Peyer's patch (tissue), 4 donors: Measurements from ENCODE around the gene DLGAP1. TPM values are rescaled to one million over a fixed set of nuclear protein-coding genes. Genes with fewer than 3 reads are reported as not detected.

ENCODE experiments used
- DNase-seq, 3 donors: peaks; one replicate each; pipeline ENCODE4 v3.0.0-alpha.2; 2017 to 2019
- H3K27ac ChIP-seq, 4 donors: fragments of 200-600 bp; sonication (generic); one replicate each; pipeline ENCODE4 v1.5.1; 2016 to 2019
- H3K27me3 ChIP-seq, 2 donors: fragments of 200-600 bp; sonication (generic); one replicate each; pipeline ENCODE4 v1.5.1; 2019
- H3K36me3 ChIP-seq, 3 donors: fragments of 200-600 bp; sonication (generic); one replicate each; pipeline ENCODE4 v1.5.1; 2016 to 2019
- H3K4me1 ChIP-seq, 4 donors: fragments of 200-600 bp; sonication (generic); one replicate each; pipeline ENCODE4 v1.5.1; 2016 to 2019
- H3K4me3 ChIP-seq, 4 donors: fragments of 200-600 bp; sonication (generic); 1 replicate in 3 of 4; 2 replicates in 1 of 4; pipeline ENCODE4 v1.5.1; 2016 to 2019; ENCODE audit warnings: mild to moderate bottlenecking in 1 of 4
- H3K9me3 ChIP-seq, 4 donors: fragments of 200-600 bp; sonication (generic); one replicate each; pipeline ENCODE4 v1.5.1; 2016 to 2019; ENCODE audit warnings: mild to moderate bottlenecking in 1 of 4
- POLR2A ChIP-seq, 2 donors: fragments of 450-650 bp; IDR thresholded peaks; one replicate each; pipeline ENCODE4 v1.5.1; 2017; ENCODE audit warnings: antibody characterized with exemption in 2 of 2, mild to moderate bottlenecking in 2 of 2, moderate library complexity in 2 of 2
- total RNA-seq, 4 donors: library from RNA; depleted of rRNA; stranded (reverse); fragments of >200 nt; gene quantifications; one replicate each; pipeline ENCODE4 v1.1.0, GENCODE V29; 2016
- TF ChIP-seq, protein P1 (sequence below), 6 experiments: fragments of 450-650 bp in 4 of 6; fragments of 200-600 bp in 2 of 6; sonication (generic) in 1 of 6; IDR thresholded peaks; one replicate each; pipeline ENCODE4 v1.5.1; 2017 to 2019; ENCODE audit warnings: antibody characterized with exemption in 6 of 6, mild to moderate bottlenecking in 3 of 6, moderate library complexity in 1 of 6

Gene DLGAP1
- total RNA-seq, 4 donors from 2014 or later = 0.53 to 4.1 (median 2.1) TPM

DNA sequence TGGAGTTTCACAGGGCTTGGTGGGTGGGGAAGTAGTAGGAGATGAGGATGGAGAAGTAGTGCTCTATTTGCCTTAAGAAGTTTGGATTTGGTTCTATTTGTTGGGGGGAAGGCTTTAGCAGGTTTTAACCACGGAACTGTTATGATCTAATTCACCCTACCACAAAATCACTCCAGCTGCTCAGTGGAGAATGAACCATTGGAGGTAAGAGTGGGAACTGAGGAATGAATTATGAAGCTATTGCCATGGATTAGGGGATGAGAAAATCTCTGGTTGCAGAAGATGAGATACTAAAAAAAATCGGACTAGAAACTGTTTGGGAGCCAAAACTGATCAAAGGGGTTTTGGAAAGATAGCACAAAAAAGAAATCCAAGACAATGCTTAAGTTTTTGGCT, 488.9 kb downstream of the DLGAP1 start:
- Histone ChIP-seq H3K9me3 (no peaks in the 10 kb centered on the region), H3K4me3 (no peak overlapping the region), H3K27ac (no peak overlapping the region), H3K27me3 (no peaks in the 10 kb centered on the region), H3K4me1 (no peaks in the 10 kb centered on the region), H3K36me3 (no peaks in the 10 kb centered on the region)
- no peak for DNase-seq
- TF ChIP-seq, protein P1, sequence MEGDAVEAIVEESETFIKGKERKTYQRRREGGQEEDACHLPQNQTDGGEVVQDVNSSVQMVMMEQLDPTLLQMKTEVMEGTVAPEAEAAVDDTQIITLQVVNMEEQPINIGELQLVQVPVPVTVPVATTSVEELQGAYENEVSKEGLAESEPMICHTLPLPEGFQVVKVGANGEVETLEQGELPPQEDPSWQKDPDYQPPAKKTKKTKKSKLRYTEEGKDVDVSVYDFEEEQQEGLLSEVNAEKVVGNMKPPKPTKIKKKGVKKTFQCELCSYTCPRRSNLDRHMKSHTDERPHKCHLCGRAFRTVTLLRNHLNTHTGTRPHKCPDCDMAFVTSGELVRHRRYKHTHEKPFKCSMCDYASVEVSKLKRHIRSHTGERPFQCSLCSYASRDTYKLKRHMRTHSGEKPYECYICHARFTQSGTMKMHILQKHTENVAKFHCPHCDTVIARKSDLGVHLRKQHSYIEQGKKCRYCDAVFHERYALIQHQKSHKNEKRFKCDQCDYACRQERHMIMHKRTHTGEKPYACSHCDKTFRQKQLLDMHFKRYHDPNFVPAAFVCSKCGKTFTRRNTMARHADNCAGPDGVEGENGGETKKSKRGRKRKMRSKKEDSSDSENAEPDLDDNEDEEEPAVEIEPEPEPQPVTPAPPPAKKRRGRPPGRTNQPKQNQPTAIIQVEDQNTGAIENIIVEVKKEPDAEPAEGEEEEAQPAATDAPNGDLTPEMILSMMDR (IDR thresholded peaks at IDR 0.05) = no peak
- no peak for TF ChIP-seq POLR2A (IDR thresholded peaks at IDR 0.05)

DNA sequence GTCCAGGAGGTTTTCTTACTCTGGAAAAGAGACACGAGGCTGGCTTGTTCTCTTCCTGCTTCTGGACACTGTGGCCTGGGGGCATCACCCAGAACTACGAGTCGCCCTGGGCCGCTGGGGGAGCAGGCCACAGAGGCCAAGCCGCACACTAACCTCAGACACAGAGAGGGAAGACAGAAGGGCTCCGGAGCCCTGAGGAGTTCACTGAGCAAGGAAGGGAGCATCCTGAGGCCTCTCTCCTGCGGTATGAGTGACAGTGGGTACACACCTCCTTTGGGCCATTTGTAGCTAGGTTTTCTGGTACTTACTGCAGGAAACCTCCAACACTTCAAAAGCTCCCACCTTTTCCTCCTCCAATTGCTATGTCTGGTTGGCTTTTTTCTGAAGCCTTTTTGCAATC, 494.1 kb downstream of the DLGAP1 start:
- H3K27me3 ChIP-seq = no peaks in the 10 kb centered on the region
- TF ChIP-seq POLR2A (IDR thresholded peaks at IDR 0.05) = no peak
- H3K4me3 ChIP-seq = no peak overlapping the region
- no peak overlapping the region for H3K27ac ChIP-seq
- DNase-seq = no peak
- no peaks in the 10 kb centered on the region for H3K4me1 ChIP-seq
- H3K36me3 ChIP-seq = no peaks in the 10 kb centered on the region
- no peaks in the 10 kb centered on the region for H3K9me3 ChIP-seq

DNA sequence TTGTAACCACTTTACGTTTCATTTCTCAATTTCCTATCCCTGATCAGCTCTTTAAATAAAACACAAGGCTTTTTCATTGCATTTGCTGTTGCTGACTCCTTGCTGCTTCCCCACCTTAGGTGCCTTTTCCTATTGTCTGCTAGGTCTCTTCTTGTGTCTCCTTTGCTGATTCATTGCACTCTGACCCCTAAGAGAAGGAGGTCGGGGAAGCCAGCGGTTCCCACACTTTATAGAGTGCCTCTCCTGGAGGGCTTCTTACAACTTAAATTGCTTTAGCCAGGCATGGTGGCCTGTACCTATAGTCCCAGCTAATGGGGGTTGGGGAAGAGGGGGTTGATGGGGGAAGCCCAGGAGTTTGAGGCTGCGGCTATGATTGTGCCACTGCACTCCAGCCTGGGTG, 495.0 kb downstream of the DLGAP1 start:
- no peak for DNase-seq
- Histone ChIP-seq H3K27me3 (no peaks in the 10 kb centered on the region), H3K36me3 (no peaks in the 10 kb centered on the region), H3K9me3 (no peaks in the 10 kb centered on the region), H3K4me3 (no peak overlapping the region), H3K4me1 (no peaks in the 10 kb centered on the region), H3K27ac (no peak overlapping the region)
- TF ChIP-seq, protein P1 (IDR thresholded peaks at IDR 0.05) = no peak
- TF ChIP-seq POLR2A (IDR thresholded peaks at IDR 0.05) = no peak

GRCh38 chr18:3952031-3952430, 503.1 kb downstream of the DLGAP1 start:
- TF ChIP-seq, protein P1 (IDR thresholded peaks at IDR 0.05) = no peak
- no peak for TF ChIP-seq POLR2A (IDR thresholded peaks at IDR 0.05)
- DNase-seq = no peak

DNA sequence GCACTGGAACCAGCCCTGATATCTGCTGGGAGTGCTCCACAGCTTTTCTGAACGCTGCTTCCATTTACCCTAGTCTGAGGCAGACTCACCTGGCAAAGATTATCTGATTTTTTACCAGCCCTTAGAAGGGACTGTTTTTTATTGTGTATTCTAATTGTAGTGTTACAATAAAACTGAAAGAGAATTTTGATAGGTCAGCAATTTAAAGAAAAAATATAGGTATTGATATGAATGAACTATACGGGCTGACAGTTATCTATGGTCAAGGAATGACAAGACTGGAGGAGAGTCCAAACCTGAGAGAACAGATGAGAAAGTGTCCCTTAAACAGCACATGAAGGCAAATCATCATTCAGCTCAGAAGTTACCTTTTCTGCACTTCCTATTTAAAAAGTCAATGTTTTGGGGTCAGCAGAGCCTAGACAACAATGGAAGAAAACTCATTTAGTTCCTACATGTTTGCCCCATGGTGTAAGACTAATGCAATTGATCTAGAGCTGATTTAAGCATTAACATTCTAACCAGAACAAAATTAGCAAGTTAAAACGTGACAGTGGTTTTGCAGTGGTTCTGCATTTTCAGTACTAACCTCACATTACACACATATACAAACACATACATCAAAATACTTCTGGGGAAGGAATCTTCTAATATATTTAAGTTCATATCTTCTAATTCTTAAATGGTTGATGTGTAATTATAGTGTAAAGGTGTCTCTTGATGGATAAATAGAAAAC, 504.3 kb downstream of the DLGAP1 start:
- no peaks in the 10 kb centered on the region for H3K9me3 ChIP-seq
- no peak for TF ChIP-seq POLR2A (IDR thresholded peaks at IDR 0.05)
- TF ChIP-seq, protein P1 (IDR thresholded peaks at IDR 0.05) = no peak
- no peak overlapping the region for H3K4me3 ChIP-seq
- H3K36me3 ChIP-seq = no peaks in the 10 kb centered on the region
- DNase-seq = no peak
- H3K27ac ChIP-seq = no peak overlapping the region
- no peaks in the 10 kb centered on the region for H3K27me3 ChIP-seq
- no peaks in the 10 kb centered on the region for H3K4me1 ChIP-seq

More at GRCh38 chr18:3952031-3952430, 503.1 kb downstream of the DLGAP1 start:
- Histone ChIP-seq H3K4me1 (no peaks in the 10 kb centered on the region), H3K36me3 (no peaks in the 10 kb centered on the region), H3K27ac (no peak overlapping the region), H3K9me3 (no peaks in the 10 kb centered on the region), H3K4me3 (no peak overlapping the region), H3K27me3 (no peaks in the 10 kb centered on the region)

DNA sequence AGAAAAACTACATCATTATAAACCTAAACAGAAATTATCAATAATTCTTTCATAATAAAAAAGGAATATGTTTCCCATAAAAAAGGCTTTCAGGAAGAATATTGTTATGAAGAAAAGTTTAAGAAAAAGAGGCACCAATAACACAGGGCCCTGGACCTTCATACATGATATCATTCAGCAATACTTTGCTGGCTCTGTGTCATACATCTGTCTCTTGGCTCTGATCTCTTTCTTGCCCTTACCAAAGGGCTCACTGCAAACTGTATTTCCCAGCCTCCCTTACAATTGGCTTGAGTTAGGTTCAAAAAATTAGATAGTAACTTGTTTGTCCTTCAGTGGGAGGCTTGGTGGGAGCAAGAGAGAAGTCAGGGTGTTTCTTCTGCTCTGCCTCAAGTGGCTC, 506.1 kb downstream of the DLGAP1 start:
- Histone ChIP-seq H3K36me3 (no peaks in the 10 kb centered on the region), H3K27me3 (no peaks in the 10 kb centered on the region), H3K4me1 (no peaks in the 10 kb centered on the region), H3K9me3 (no peaks in the 10 kb centered on the region), H3K27ac (no peak overlapping the region), H3K4me3 (no peak overlapping the region)
- TF ChIP-seq, protein P1 (IDR thresholded peaks at IDR 0.05) = no peak
- no peak for TF ChIP-seq POLR2A (IDR thresholded peaks at IDR 0.05)
- DNase-seq = no peak
